A673 (cell line): ENCODE measurements around the gene SMC4. TPM values are rescaled to one million over a fixed set of nuclear protein-coding genes. Genes with fewer than 3 reads are reported as not detected.

Source experiments
- BruUV-seq: library from RNA; stranded (reverse); fragments of 400-500 nt; replicated peaks from 2 replicates; lab custom pipeline; 2021; lab: Mats Ljungman, UMichigan
- CTCF ChIA-PET: fragments of 300-600 bp; sonication (Branson Sonifier 250); formaldehyde crosslinking; loops from one replicate; lab custom pipeline; 2022; ENCODE audit warnings: antibody characterized with exemption; lab: Charles Lee
- POLR2A ChIA-PET: fragments of 300-600 bp; sonication (Branson Sonifier 250); formaldehyde crosslinking; loops from one replicate; lab custom pipeline; 2022; ENCODE audit warnings: antibody characterized with exemption; ENCODE audit not compliant: low non-redundant PET; lab: Charles Lee
- DNase-seq: peaks from one replicate; pipeline ENCODE4 v3.0.0-alpha.2; 2015; ENCODE audit warnings: low spot score
- H3K27ac ChIP-seq: fragments of 200-600 bp; sonication (generic); 2 replicates; pipeline ENCODE4 v1.5.1; 2016; ENCODE audit warnings: mixed run types, low read depth, mild to moderate bottlenecking, mixed read lengths, antibody characterized with exemption, low read length; ENCODE audit not compliant: poor library complexity, severe bottlenecking
- H3K27me3 ChIP-seq: fragments of 200-600 bp; sonication (generic); replicated peaks from 2 replicates; pipeline ENCODE4 v1.6.1; 2017; ENCODE audit warnings: mixed run types, low read depth, mild to moderate bottlenecking, mixed read lengths, antibody characterized with exemption, low read length; ENCODE audit not compliant: insufficient read depth, poor library complexity
- H3K36me3 ChIP-seq: fragments of 200-600 bp; sonication (generic); 2 replicates; pipeline ENCODE4 v1.6.1; 2016; ENCODE audit warnings: mixed run types, mild to moderate bottlenecking, mixed read lengths, antibody characterized with exemption, low read length; ENCODE audit not compliant: insufficient read depth, poor library complexity, severe bottlenecking
- H3K4me1 ChIP-seq: fragments of 200-600 bp; sonication (generic); 2 replicates; pipeline ENCODE4 v1.6.1; 2017; ENCODE audit warnings: mixed run types, mild to moderate bottlenecking, mixed read lengths, antibody characterized with exemption, low read length; ENCODE audit not compliant: insufficient read depth, poor library complexity, severe bottlenecking
- H3K4me3 ChIP-seq: fragments of 200-600 bp; sonication (generic); 2 replicates; pipeline ENCODE4 v1.5.1; 2016; ENCODE audit warnings: low read depth, mixed run types, mild to moderate bottlenecking, mixed read lengths, low read length; ENCODE audit not compliant: poor library complexity, severe bottlenecking
- H3K9me3 ChIP-seq: fragments of 200-600 bp; sonication (generic); 2 replicates; pipeline ENCODE4 v1.6.1; 2016; ENCODE audit warnings: mixed run types, low read depth, mild to moderate bottlenecking, mixed read lengths, antibody characterized with exemption, low read length; ENCODE audit not compliant: poor library complexity, severe bottlenecking
- EZH2 ChIP-seq: fragments of 200-600 bp; sonication (generic); IDR thresholded peaks from 2 replicates; pipeline ENCODE4 v1.6.1; 2017; ENCODE audit warnings: borderline replicate concordance, low read depth, mild to moderate bottlenecking, mixed read lengths, antibody characterized with exemption, low read length; ENCODE audit not compliant: poor library complexity, severe bottlenecking
- intact Hi-C: fragments of 100-400 bp; cut with micrococcal nuclease; formaldehyde crosslinking; loops from one replicate; pipeline ENCODE4 v1.10.0; 2022; ENCODE audit not compliant: unreplicated experiment
- total RNA-seq: library from RNA; stranded (reverse); gene quantifications from 2 replicates; pipeline ENCODE4 v1.2.3, GENCODE V29; 2021
- TF ChIP-seq, protein P1 (sequence below): fragments of 300-800, 200-600 bp; sonication (generic); conservative IDR thresholded peaks from 2 replicates; pipeline ENCODE4 v1.5.1; 2017; ENCODE audit warnings: low read depth, mild to moderate bottlenecking, antibody characterized with exemption, low read length, moderate library complexity, mixed read lengths

Gene SMC4
- total RNA-seq, 1 experiment from 2014 or later, result 209 TPM

DNA sequence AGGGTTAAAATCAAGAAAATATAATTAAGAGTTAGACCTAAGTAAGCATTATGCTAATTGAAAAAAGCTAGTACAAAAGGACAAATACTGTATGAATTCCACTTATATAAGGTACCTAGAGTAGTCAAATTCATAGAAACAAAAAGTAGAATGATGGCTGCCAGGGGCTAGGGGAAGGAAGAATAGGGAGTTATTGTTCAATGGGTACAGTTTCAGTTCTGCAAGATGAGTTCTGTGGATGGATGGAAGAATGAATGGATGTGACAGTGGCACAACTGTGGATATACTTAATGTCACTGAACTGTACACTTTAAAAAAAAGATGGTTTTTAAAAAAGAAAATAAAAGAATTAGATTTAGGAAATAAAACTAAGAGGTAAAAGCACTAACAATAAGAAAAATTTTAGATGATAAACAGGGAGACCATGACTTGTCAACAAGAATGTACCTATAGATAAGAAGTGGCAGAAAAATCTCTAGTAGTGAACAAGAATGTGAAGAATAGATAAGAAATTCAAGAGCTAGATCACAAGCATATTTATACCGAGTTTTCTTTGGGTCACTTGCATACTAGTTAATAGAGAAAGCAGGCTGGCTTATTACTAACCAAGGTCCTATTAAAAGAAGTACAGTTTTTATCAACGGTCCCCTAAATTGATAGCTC lies 6.0 kb upstream of the SMC4 start:
- H3K4me1 ChIP-seq, result peaks cover 19% of the 10 kb centered on the region
- H3K36me3 ChIP-seq, result no peaks in the 10 kb centered on the region
- intact Hi-C loops, result no loop called here
- CTCF ChIA-PET, result no interaction called here
- BruUV-seq, result no TSS peak
- no peak overlapping the region for H3K4me3 ChIP-seq
- no peak for DNase-seq
- no peaks in the 10 kb centered on the region for H3K9me3 ChIP-seq
- TF ChIP-seq, protein P1, sequence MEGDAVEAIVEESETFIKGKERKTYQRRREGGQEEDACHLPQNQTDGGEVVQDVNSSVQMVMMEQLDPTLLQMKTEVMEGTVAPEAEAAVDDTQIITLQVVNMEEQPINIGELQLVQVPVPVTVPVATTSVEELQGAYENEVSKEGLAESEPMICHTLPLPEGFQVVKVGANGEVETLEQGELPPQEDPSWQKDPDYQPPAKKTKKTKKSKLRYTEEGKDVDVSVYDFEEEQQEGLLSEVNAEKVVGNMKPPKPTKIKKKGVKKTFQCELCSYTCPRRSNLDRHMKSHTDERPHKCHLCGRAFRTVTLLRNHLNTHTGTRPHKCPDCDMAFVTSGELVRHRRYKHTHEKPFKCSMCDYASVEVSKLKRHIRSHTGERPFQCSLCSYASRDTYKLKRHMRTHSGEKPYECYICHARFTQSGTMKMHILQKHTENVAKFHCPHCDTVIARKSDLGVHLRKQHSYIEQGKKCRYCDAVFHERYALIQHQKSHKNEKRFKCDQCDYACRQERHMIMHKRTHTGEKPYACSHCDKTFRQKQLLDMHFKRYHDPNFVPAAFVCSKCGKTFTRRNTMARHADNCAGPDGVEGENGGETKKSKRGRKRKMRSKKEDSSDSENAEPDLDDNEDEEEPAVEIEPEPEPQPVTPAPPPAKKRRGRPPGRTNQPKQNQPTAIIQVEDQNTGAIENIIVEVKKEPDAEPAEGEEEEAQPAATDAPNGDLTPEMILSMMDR, result no peak
- TF ChIP-seq EZH2, result no peak
- no peak overlapping the region for H3K27ac ChIP-seq
- H3K27me3 ChIP-seq, result no peaks in the 10 kb centered on the region
- POLR2A ChIA-PET, result no interaction called here

DNA sequence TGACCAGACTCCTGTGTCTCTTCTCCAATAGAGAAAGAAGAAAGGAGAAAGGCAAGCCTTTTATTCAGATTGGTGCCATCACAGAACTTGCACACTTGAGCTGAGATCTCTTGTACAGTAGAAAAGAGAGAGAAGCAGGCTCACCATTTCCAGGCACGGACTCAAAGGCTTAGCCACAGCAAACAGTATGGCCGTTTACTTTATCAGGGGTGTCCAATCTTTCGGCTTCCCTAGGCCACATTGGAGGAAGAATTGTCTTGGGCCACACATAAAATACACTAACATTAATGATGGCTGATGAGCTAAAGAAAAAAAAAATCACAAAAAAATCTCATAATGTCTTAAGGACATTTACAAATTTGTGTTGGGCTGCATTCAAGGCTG lies 5.4 kb upstream of the SMC4 start:
- Histone ChIP-seq H3K4me3 (no peak overlapping the region), H3K27ac (no peak overlapping the region), H3K36me3 (no peaks in the 10 kb centered on the region), H3K4me1 (peaks cover 19% of the 10 kb centered on the region), H3K27me3 (no peaks in the 10 kb centered on the region), H3K9me3 (no peaks in the 10 kb centered on the region)
- CTCF ChIA-PET, result no interaction called here
- no TSS peak for BruUV-seq
- intact Hi-C loops, result no loop called here
- POLR2A ChIA-PET, result no interaction called here
- no peak for TF ChIP-seq EZH2
- TF ChIP-seq, protein P1, result no peak
- DNase-seq, result no peak

DNA sequence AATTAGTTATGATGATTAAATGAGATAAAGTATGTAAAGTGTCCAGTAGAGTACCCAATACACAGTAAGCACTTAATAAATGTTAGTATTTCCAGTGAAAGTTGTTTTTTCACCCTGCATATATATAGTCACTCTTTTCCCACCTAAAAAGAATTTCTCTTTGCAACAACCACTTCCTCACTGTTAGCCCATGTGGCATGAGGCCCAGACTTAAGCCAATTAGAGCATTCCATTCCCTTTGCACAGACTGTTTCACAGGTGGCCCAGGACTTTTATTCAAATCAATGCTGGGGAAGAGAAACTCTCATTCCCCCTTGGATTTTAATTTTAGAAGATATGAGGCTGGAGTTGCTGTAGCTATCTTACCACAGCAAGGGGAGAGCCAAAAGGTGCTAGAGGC lies 4.2 kb upstream of the SMC4 start:
- Histone ChIP-seq H3K4me1 (peaks cover 19% of the 10 kb centered on the region), H3K9me3 (no peaks in the 10 kb centered on the region), H3K36me3 (no peaks in the 10 kb centered on the region), H3K27ac (peak overlapping the region; percentile 66), H3K27me3 (no peaks in the 10 kb centered on the region), H3K4me3 (no peak overlapping the region)
- peak; percentile 85 for DNase-seq
- CTCF ChIA-PET, result no interaction called here
- POLR2A ChIA-PET, result no interaction called here
- TF ChIP-seq, protein P1, result no peak
- TF ChIP-seq EZH2, result no peak
- no TSS peak for BruUV-seq
- intact Hi-C loops, result no loop called here
